ENCODE measurements around the gene CDH12.
"Not testable (repeated sequence)": the region's sequence is repeated elsewhere in the genome, so short reads cannot be mapped to it uniquely, and the experiment has no call there.

CDH12 gene

GRCh38 chr5:22852807-22853660 is at the start of gene CDH12:
Gene CDH12 (minus strand): TSS chr5:22853344.
- no peak for DNase-seq

GRCh38 chr5:22901885-22902284 is 48.7 kb upstream of the CDH12 start:
- no peak for DNase-seq

GRCh38 chr5:22900801-22901310 is 47.7 kb upstream of the CDH12 start:
- no peak for DNase-seq

GRCh38 chr5:22899341-22899740 is 46.2 kb upstream of the CDH12 start:
- no peak for DNase-seq

GRCh38 chr5:22896152-22896551 is 43.0 kb upstream of the CDH12 start:
- DNase-seq: no peak

- no peak for DNase-seq
These were observed 39.3 kb upstream of the CDH12 start for GRCh38 chr5:22892441-22892840.

GRCh38 chr5:22889720-22890119 is 36.6 kb upstream of the CDH12 start:
- DNase-seq: no peak

- DNase-seq: no peak
These were observed 34.4 kb upstream of the CDH12 start for GRCh38 chr5:22887566-22887965.

- not testable (repeated sequence) for DNase-seq
These were observed 5.8 kb upstream of the CDH12 start for GRCh38 chr5:22858911-22859310.

GRCh38 chr5:22855824-22856223 is 2.7 kb upstream of the CDH12 start:
- no peak for DNase-seq

GRCh38 chr5:22850981-22851380 is 2.2 kb downstream of the CDH12 start:
- DNase-seq: no peak

- no peak for DNase-seq
These were observed 6.5 kb downstream of the CDH12 start for GRCh38 chr5:22846693-22847092.

- DNase-seq: no peak
These were observed 8.5 kb downstream of the CDH12 start for GRCh38 chr5:22844636-22845035.

- no peak for DNase-seq
These were observed 9.0 kb downstream of the CDH12 start for GRCh38 chr5:22844155-22844554.

- DNase-seq: no peak
These were observed 10.6 kb downstream of the CDH12 start for GRCh38 chr5:22842574-22842973.

- DNase-seq: no peak
These were observed 15.3 kb downstream of the CDH12 start for GRCh38 chr5:22837803-22838202.

- DNase-seq: no peak
These were observed 17.5 kb downstream of the CDH12 start for GRCh38 chr5:22835686-22836085.

- DNase-seq: no peak
These were observed 59.7 kb downstream of the CDH12 start for GRCh38 chr5:22793463-22793862.

- DNase-seq: no peak
These were observed 65.3 kb downstream of the CDH12 start for GRCh38 chr5:22787807-22788206.

- DNase-seq: no peak
These were observed 65.7 kb downstream of the CDH12 start for GRCh38 chr5:22787398-22787797.

- DNase-seq: no peak
These were observed 72.4 kb downstream of the CDH12 start for GRCh38 chr5:22780756-22781155.

GRCh38 chr5:22779499-22779898 is 73.6 kb downstream of the CDH12 start:
- DNase-seq: no peak

GRCh38 chr5:22776285-22776684 is 76.9 kb downstream of the CDH12 start:
- DNase-seq: no peak

GRCh38 chr5:22774214-22774613 is 78.9 kb downstream of the CDH12 start:
- not testable (repeated sequence) for DNase-seq

- DNase-seq: no peak
These were observed 88.4 kb downstream of the CDH12 start for GRCh38 chr5:22764736-22765135.

Measured in stimulated activated CD4-positive, alpha-beta T cell treated with anti-CD3 and anti-CD28 coated beads, Interleukin-4, amount 100 ng/mL, for 1 hour (primary cell).